Activated naive CD4-positive, alpha-beta T cell treated with anti-CD3 and anti-CD28 coated beads, Interleukin-2, amount 50 U/mL, for 24 hours (primary cell): ENCODE data around the gene LPP.

Source experiments
- H3K27ac Mint-ChIP-seq: one replicate; pipeline ENCODE4 v1.8.0; 2021; ENCODE audit warnings: mild to moderate bottlenecking, mixed read lengths
- H3K27me3 Mint-ChIP-seq: one replicate; pipeline ENCODE4 v1.8.0; 2021; ENCODE audit warnings: mixed read lengths
- H3K36me3 Mint-ChIP-seq: one replicate; pipeline ENCODE4 v1.8.0; 2021; ENCODE audit warnings: mixed read lengths
- H3K4me1 Mint-ChIP-seq: one replicate; pipeline ENCODE4 v1.8.0; 2021; ENCODE audit warnings: mixed read lengths
- H3K4me3 Mint-ChIP-seq: one replicate; pipeline ENCODE4 v1.8.0; 2021; ENCODE audit warnings: mild to moderate bottlenecking, mixed read lengths
- H3K9me3 Mint-ChIP-seq: one replicate; pipeline ENCODE4 v1.8.0; 2021; ENCODE audit warnings: mixed read lengths

Gene LPP

DNA sequence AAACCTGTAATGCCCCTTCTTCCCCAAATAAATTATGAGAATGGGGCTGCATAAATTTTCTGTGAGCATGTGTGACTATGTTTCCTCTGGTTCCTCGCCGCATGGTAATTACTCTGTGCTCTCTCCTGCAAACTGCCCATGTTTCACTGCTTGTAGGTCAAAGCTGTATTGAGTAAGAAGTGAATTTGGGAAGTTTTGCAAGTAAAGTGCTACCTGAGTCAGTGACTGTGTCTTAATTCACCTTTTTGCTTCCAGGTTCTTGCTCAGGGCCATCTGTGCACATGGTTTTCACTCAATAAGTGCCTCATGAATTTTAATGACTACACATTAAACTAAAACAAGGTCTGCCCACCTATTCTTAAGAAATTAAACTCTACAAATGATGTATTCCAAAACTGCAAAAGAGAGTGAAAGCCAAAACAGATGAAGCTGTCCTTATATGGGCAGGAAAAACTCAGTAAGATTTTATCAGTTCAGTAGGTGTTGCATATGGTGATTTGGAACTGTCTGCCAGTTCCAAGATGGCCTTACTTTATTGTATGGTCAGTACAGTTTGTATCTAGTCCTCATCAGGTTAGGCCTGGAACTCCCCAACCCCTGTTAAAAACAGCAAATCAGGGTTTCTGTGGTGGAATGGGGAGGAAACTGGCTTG is 100.0 kb downstream of the LPP start:
- Mint-ChIP-seq H3K36me3 (peaks cover 13% of the 10 kb centered on the region), H3K27me3 (no peaks in the 10 kb centered on the region), H3K27ac (peak overlapping the region; percentile 72), H3K9me3 (peaks cover 4% of the 10 kb centered on the region), H3K4me1 (peaks cover 23% of the 10 kb centered on the region), H3K4me3 (no peak overlapping the region)

- H3K9me3 Mint-ChIP-seq: peaks cover 4% of the 10 kb centered on the region
- H3K27ac Mint-ChIP-seq: peak overlapping the region; percentile 41
- no peaks in the 10 kb centered on the region for H3K27me3 Mint-ChIP-seq
- H3K4me1 Mint-ChIP-seq: peaks cover 25% of the 10 kb centered on the region
- H3K4me3 Mint-ChIP-seq: no peak overlapping the region
- H3K36me3 Mint-ChIP-seq: peaks cover 12% of the 10 kb centered on the region
Measured at GRCh38 chr3:188254520-188255070, 100.6 kb downstream of the LPP start.

GRCh38 chr3:188255190-188255589 is 101.2 kb downstream of the LPP start:
- H3K27ac Mint-ChIP-seq: no peak overlapping the region

DNA sequence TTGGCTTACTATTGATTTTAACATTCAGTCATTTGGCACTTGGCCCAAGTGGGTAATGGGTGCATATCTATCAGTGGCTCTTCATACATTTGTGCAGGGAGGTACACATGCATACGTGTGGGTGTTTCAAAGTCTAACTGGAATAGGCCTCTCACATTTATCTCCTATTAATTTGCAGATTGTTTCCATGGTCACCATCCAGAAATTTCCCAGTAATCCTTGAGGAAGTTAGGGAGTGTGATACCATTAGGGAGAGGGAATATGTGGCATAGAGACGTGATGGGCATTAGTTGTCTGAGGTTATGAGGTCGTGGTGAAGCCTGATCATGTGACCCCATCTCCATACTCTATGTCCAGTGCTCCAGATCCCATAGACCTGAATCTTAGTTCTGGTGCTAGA is 102.8 kb downstream of the LPP start:
- no peaks in the 10 kb centered on the region for H3K27me3 Mint-ChIP-seq
- peaks cover 21% of the 10 kb centered on the region for H3K4me1 Mint-ChIP-seq
- no peak overlapping the region for H3K4me3 Mint-ChIP-seq
- no peaks in the 10 kb centered on the region for H3K9me3 Mint-ChIP-seq
- peaks cover 10% of the 10 kb centered on the region for H3K36me3 Mint-ChIP-seq
- H3K27ac Mint-ChIP-seq: no peak overlapping the region

More at GRCh38 chr3:188255190-188255589, 101.2 kb downstream of the LPP start:
- Mint-ChIP-seq H3K9me3 (peaks cover 4% of the 10 kb centered on the region), H3K36me3 (peaks cover 12% of the 10 kb centered on the region), H3K4me1 (peaks cover 25% of the 10 kb centered on the region), H3K27me3 (no peaks in the 10 kb centered on the region), H3K4me3 (no peak overlapping the region)

DNA sequence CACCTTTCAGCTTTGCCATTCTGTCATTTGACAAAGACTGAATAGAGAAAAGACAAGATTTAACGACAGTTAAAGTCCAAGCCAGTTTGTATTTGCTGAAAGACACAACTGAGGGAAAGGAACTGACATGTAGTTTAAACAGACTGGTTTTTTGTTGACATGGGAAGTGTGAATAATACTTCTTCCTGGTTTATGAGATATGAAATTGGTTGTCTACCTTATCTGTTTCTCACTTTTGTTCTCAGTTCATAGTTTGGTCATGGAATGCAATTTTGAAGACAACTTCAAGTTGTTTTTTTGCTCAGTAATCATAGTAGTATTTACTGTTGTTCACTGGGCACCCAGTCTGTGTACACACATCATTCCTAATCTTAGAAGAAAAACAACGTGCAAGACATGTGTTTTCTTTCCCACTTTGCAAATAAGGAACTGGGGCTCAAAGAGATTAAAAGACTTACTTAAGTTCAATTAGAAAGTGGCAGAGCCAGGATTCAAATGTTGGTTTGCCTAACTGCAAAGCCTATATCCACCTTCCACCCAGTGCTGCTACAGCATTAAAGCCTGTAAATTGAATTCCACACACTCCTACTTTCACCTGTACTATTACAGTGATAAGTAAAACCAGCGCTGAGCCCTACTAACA is 103.5 kb downstream of the LPP start:
- Mint-ChIP-seq H3K27ac (no peak overlapping the region), H3K27me3 (no peaks in the 10 kb centered on the region), H3K9me3 (no peaks in the 10 kb centered on the region), H3K4me3 (no peak overlapping the region), H3K4me1 (peaks cover 21% of the 10 kb centered on the region), H3K36me3 (peaks cover 5% of the 10 kb centered on the region)

- Mint-ChIP-seq H3K36me3 (no peaks in the 10 kb centered on the region), H3K27ac (no peak overlapping the region), H3K9me3 (no peaks in the 10 kb centered on the region)
Measured at GRCh38 chr3:188259191-188259590, 105.2 kb downstream of the LPP start.

GRCh38 chr3:188259596-188259995 is 105.6 kb downstream of the LPP start:
- Mint-ChIP-seq H3K27me3 (no peaks in the 10 kb centered on the region), H3K9me3 (no peaks in the 10 kb centered on the region), H3K4me3 (no peak overlapping the region), H3K36me3 (no peaks in the 10 kb centered on the region), H3K27ac (no peak overlapping the region), H3K4me1 (peaks cover 7% of the 10 kb centered on the region)

More at GRCh38 chr3:188259191-188259590, 105.2 kb downstream of the LPP start:
- Mint-ChIP-seq H3K4me1 (peaks cover 9% of the 10 kb centered on the region), H3K27me3 (no peaks in the 10 kb centered on the region), H3K4me3 (no peak overlapping the region)

GRCh38 chr3:188261011-188261410 is 107.1 kb downstream of the LPP start:
- Mint-ChIP-seq H3K27me3 (no peaks in the 10 kb centered on the region), H3K27ac (no peak overlapping the region), H3K36me3 (no peaks in the 10 kb centered on the region), H3K4me1 (peaks cover 7% of the 10 kb centered on the region), H3K4me3 (no peak overlapping the region), H3K9me3 (no peaks in the 10 kb centered on the region)

DNA sequence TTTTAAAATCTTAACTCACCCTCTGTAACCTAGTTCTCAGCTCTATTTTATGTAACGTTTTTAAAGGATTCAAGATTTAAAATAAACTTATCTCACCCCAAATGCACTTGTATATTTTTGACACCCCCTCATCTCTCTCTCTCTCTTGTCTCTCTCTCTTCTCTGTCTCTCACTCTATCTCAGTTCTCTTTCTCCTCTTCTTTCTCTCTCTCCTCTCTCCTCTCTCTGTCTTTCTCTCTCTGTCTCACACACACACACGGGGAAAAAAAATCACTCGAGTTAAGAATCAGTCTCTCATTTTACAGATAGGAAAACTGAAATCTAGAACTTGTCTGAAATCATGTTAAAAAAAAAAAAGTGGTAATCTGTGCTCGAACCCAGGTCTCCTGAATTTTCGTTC is 108.5 kb downstream of the LPP start:
- Mint-ChIP-seq H3K4me1 (peaks cover 6% of the 10 kb centered on the region), H3K27me3 (no peaks in the 10 kb centered on the region), H3K36me3 (peaks cover 4% of the 10 kb centered on the region), H3K9me3 (no peaks in the 10 kb centered on the region), H3K27ac (no peak overlapping the region), H3K4me3 (no peak overlapping the region)

- peaks cover 4% of the 10 kb centered on the region for H3K36me3 Mint-ChIP-seq
- H3K9me3 Mint-ChIP-seq: no peaks in the 10 kb centered on the region
- H3K27ac Mint-ChIP-seq: no peak overlapping the region
- H3K27me3 Mint-ChIP-seq: no peaks in the 10 kb centered on the region
- no peak overlapping the region for H3K4me3 Mint-ChIP-seq
- H3K4me1 Mint-ChIP-seq: peaks cover 7% of the 10 kb centered on the region
Measured at GRCh38 chr3:188262913-188263683, 109.1 kb downstream of the LPP start.

DNA sequence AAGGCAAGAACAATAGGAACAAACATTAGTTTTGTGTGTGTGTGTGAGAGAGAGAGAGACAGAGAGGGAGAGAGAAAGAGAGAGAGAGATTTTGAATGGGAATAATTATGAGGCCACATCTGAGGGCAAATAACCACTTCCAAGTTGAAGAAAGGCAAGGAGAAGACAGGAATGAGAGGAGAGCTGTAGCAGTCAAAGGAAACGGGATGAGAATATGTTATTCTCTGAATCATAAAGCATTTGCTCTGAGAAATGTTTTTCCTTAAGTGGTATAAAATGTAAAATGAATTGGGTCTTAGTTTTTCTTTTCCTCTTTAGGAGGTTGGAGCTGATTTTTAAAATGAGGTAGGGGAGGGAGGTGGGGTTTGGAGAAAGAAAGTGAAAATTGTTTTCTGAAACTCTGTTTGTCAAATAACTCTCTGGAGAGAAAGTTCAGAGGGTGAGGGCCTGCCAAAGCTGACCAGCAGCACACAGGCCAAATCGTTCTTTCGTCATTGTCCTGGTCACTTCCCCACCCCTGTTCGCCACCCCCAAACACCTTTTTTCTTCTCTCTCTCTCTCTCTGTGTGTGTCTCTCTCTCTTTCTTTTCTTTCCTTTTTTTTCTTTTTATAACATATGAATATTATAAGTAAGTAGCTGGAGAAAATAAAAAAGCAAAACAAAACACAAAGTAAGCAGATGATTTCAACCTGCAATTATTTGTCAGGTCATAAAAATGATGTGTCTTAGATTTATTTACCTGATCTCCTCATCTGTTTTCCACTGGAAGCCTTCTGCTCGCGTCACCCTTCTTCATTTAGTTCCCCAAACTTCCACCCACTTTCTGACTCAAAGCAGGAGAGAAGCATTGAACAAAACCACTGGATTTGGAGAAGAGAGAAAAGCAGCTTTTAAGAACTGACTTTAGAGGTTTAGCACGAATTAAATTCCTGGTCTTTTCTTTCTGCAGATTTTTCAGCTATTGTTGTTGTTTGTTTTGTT is 110.6 kb downstream of the LPP start:
- Mint-ChIP-seq H3K27me3 (no peaks in the 10 kb centered on the region), H3K36me3 (peaks cover 4% of the 10 kb centered on the region), H3K4me3 (no peak overlapping the region), H3K4me1 (peaks cover 11% of the 10 kb centered on the region), H3K27ac (no peak overlapping the region), H3K9me3 (no peaks in the 10 kb centered on the region)

GRCh38 chr3:188266562-188267274 is 112.8 kb downstream of the LPP start:
- no peaks in the 10 kb centered on the region for H3K9me3 Mint-ChIP-seq
- H3K36me3 Mint-ChIP-seq: peaks cover 6% of the 10 kb centered on the region
- no peaks in the 10 kb centered on the region for H3K27me3 Mint-ChIP-seq
- peaks cover 17% of the 10 kb centered on the region for H3K4me1 Mint-ChIP-seq
- H3K4me3 Mint-ChIP-seq: no peak overlapping the region
- no peak overlapping the region for H3K27ac Mint-ChIP-seq

- Mint-ChIP-seq H3K9me3 (no peaks in the 10 kb centered on the region), H3K36me3 (peaks cover 7% of the 10 kb centered on the region), H3K4me3 (no peak overlapping the region), H3K27ac (no peak overlapping the region), H3K27me3 (no peaks in the 10 kb centered on the region), H3K4me1 (peaks cover 29% of the 10 kb centered on the region)
Measured at GRCh38 chr3:188267790-188268335, 113.9 kb downstream of the LPP start.

GRCh38 chr3:188268336-188268735 is 114.4 kb downstream of the LPP start:
- peaks cover 9% of the 10 kb centered on the region for H3K36me3 Mint-ChIP-seq
- peaks cover 32% of the 10 kb centered on the region for H3K4me1 Mint-ChIP-seq
- H3K27me3 Mint-ChIP-seq: no peaks in the 10 kb centered on the region
- no peaks in the 10 kb centered on the region for H3K9me3 Mint-ChIP-seq
- no peak overlapping the region for H3K4me3 Mint-ChIP-seq
- no peak overlapping the region for H3K27ac Mint-ChIP-seq
